Body of pancreas (tissue), 4 donors: ENCODE results near the gene ABHD16A. TPM values are rescaled to one million over a fixed set of nuclear protein-coding genes. Genes with fewer than 3 reads are reported as not detected.
A peak's percentile ranks its signal among the peaks of the same experiment; 100 is the strongest.

Experiments used
- ATAC-seq: fragments of 150-250 bp; one replicate; pipeline ENCODE4 v1.9.1; 2016
- DNase-seq, 4 donors: peaks; one replicate each; pipeline ENCODE4 v3.0.0-alpha.2; 2019
- H3K27ac ChIP-seq, 4 donors: fragments of 200-600 bp; sonication (generic); 1 replicate in 3 of 4; 2 replicates in 1 of 4; pipeline versions ENCODE4 v1.5.1 to v1.6.1; 2016 to 2019; ENCODE audit warnings: mild to moderate bottlenecking in 1 of 4, mixed read lengths in 1 of 4, moderate library complexity in 1 of 4
- H3K27me3 ChIP-seq, 2 donors: fragments of 200-600 bp; sonication (generic); one replicate each; pipeline ENCODE4 v1.6.0; 2016; ENCODE audit warnings: mild to moderate bottlenecking in 1 of 2
- H3K36me3 ChIP-seq, 2 donors: fragments of 200-600 bp; sonication (generic); replicated peaks in 1 of 2; 2 replicates each; pipeline ENCODE4 v1.5.1; 2016; ENCODE audit warnings: low read depth in 2 of 2; ENCODE audit not compliant: insufficient read depth in 1 of 2
- H3K4me1 ChIP-seq: fragments of 200-600 bp; sonication (generic); one replicate; pipeline ENCODE4 v1.6.0; 2016
- H3K4me3 ChIP-seq, 2 donors: fragments of 200-600 bp; sonication (generic); 1 replicate in 1 of 2; 2 replicates in 1 of 2; pipeline ENCODE4 v1.5.1; 2016 to 2019
- H3K9me3 ChIP-seq, 3 donors: fragments of 200-600 bp; sonication (generic); 1 replicate in 2 of 3; 2 replicates in 1 of 3; pipeline ENCODE4 v1.5.1; 2016
- CTCF ChIP-seq, 7 experiments: fragments of 450-650 bp in 4 of 7; fragments of 200-600 bp in 3 of 7; sonication (generic) in 3 of 7; IDR thresholded peaks; one replicate each; pipeline ENCODE4 v1.5.1; 2016 to 2019; ENCODE audit warnings: antibody characterized with exemption in 7 of 7
- POLR2A ChIP-seq, 3 donors: fragments of 450-650 bp; IDR thresholded peaks; one replicate each; pipeline ENCODE4 v1.6.1; 2016; ENCODE audit warnings: antibody characterized with exemption in 3 of 3, mild to moderate bottlenecking in 2 of 3
- WGBS, 2 donors: methylation state at CpG; one replicate each; pipeline ENCODE4 v1.1.5; 2017; 5-methylcytosine and 5-hydroxymethylcytosine counted together
- intact Hi-C: fragments of 100-400 bp; cut with DNase I; formaldehyde crosslinking; loops from one replicate; pipeline ENCODE4 v1.15.1; 2023
- total RNA-seq, 2 donors: library from RNA; depleted of rRNA; stranded (reverse); fragments of >200 nt; gene quantifications; one replicate each; pipeline ENCODE4 v1.1.0, GENCODE V29; 2016

Gene ABHD16A
- total RNA-seq, 2 donors from 2014 or later, result 24.7 to 38.1 TPM

- no peak for TF ChIP-seq POLR2A (IDR thresholded peaks at IDR 0.05)
- no peak for TF ChIP-seq CTCF (IDR thresholded peaks at IDR 0.05)
- Histone ChIP-seq H3K4me3 (no peak overlapping the region), H3K27ac (no peak overlapping the region), H3K36me3 (peaks cover 0 to 13% of the 10 kb centered on the region in 2 donors), H3K27me3 (no peaks in the 10 kb centered on the region), H3K4me1 (peaks cover 14% of the 10 kb centered on the region), H3K9me3 (no peaks in the 10 kb centered on the region)
- 75 to 82% methylated on average over 5 of the region's 5 CpGs for WGBS, 2 donors
- ATAC-seq, result no peak
- no peak for DNase-seq
- intact Hi-C loops, result no loop called here
Observed at GRCh38 chr6:31686483-31686882, 16.6 kb downstream of the ABHD16A start.

- TF ChIP-seq CTCF (IDR thresholded peaks at IDR 0.05) (no peak), POLR2A (IDR thresholded peaks at IDR 0.05) (no peak)
- intact Hi-C loops, result loop anchor here (5.0 kb wide), 1 partner anchor 269 kb away; no protein-coding TSS in a partner anchor
- 64 to 76% methylated on average over 13 of the region's 13 CpGs for WGBS, 2 donors
- Histone ChIP-seq H3K4me3 (no peak overlapping the region), H3K9me3 (no peaks in the 10 kb centered on the region), H3K4me1 (peaks cover 27% of the 10 kb centered on the region), H3K27ac (peak overlapping the region in 2 of 4 donors; percentile 31 to 60), H3K36me3 (peaks cover 0 to 8% of the 10 kb centered on the region in 2 donors), H3K27me3 (no peaks in the 10 kb centered on the region)
- DNase-seq (no peak), ATAC-seq (no peak)
Observed at GRCh38 chr6:31683591-31683990, 19.5 kb downstream of the ABHD16A start.

GRCh38 chr6:31681135-31681671 lies 21.9 kb downstream of the ABHD16A start:
- H3K4me1 ChIP-seq, result peaks cover 27% of the 10 kb centered on the region
- peak overlapping the region in 3 of 4 donors; percentile 59 to 82 (median 70) for H3K27ac ChIP-seq
- H3K27me3 ChIP-seq, result no peaks in the 10 kb centered on the region
- H3K4me3 ChIP-seq, result peak overlapping the region in 1 of 2 donors; percentile 18
- peak; percentile 33 to 61 (median 42) for DNase-seq
- 0 to 3% methylated on average over 3 to 29 of the region's 40 CpGs for WGBS, 2 donors
- no peaks in the 10 kb centered on the region for H3K36me3 ChIP-seq
- no peaks in the 10 kb centered on the region for H3K9me3 ChIP-seq
- TF ChIP-seq POLR2A (IDR thresholded peaks at IDR 0.05), result peak in 2 of 3 donors; percentile 48 to 49
- TF ChIP-seq CTCF (IDR thresholded peaks at IDR 0.05), result peak in 2 of 7 experiments; percentile 6 to 37
- intact Hi-C loops, result loop anchor here (5.0 kb wide), 1 partner anchor 271 kb away; no protein-coding TSS in a partner anchor
- ATAC-seq, result peak; percentile 51

- Histone ChIP-seq H3K27me3 (no peaks in the 10 kb centered on the region), H3K4me3 (peak within 1 kb of the TSS in 1 of 2 donors; percentile 18), H3K4me1 (peaks cover 27% of the 10 kb centered on the region), H3K9me3 (no peaks in the 10 kb centered on the region), H3K27ac (peak within 1 kb of the TSS in 3 of 4 donors; percentile 59 to 82 (median 70)), H3K36me3 (no peaks in the 10 kb centered on the region)
- intact Hi-C loops, result loop anchor here (5.0 kb wide), 1 partner anchor 272 kb away; no protein-coding TSS in a partner anchor
- ATAC-seq (peak; percentile 89), DNase-seq (peak; percentile 84 to 88 (median 86))
- peak in 2 of 3 donors; percentile 38 to 48 for TF ChIP-seq POLR2A (IDR thresholded peaks at IDR 0.05)
- TF ChIP-seq CTCF (IDR thresholded peaks at IDR 0.05), result peak; percentile 34 to 87 (median 81)
- 7 to 11% methylated on average over 15 to 17 of the region's 17 CpGs for WGBS, 2 donors
Observed at GRCh38 chr6:31680226-31681134, 22.6 kb downstream of the ABHD16A start, which contains the start of gene LY6G5C. LY6G5C (minus strand) TSS chr6:31681067; CDS start chr6:31680373, 694 bp downstream.
